Muscle layer of colon (tissue), 2 donors: ENCODE measurements around the gene SIDT1.

Experiments used
- H3K27ac ChIP-seq: one replicate; pipeline ENCODE4 v1.7.0; 2013; ENCODE audit warnings: low read depth, mild to moderate bottlenecking, low read length, moderate library complexity
- H3K27me3 ChIP-seq, 2 donors: one replicate each; pipeline ENCODE4 v1.7.0; 2013; ENCODE audit warnings: low read length in 2 of 2, mild to moderate bottlenecking in 2 of 2; ENCODE audit not compliant: insufficient read depth in 2 of 2, control insufficient read depth in 1 of 2
- H3K36me3 ChIP-seq: one replicate; pipeline ENCODE4 v1.7.0; 2013; ENCODE audit warnings: mild to moderate bottlenecking, low read length; ENCODE audit not compliant: insufficient read depth
- H3K4me1 ChIP-seq: one replicate; pipeline ENCODE4 v1.7.0; 2013; ENCODE audit warnings: mild to moderate bottlenecking, low read length; ENCODE audit not compliant: insufficient read depth
- H3K4me3 ChIP-seq, 2 donors: one replicate each; pipeline ENCODE4 v1.7.0; 2013; ENCODE audit warnings: low read length in 2 of 2, low read depth in 1 of 2, mild to moderate bottlenecking in 1 of 2, moderate library complexity in 1 of 2
- H3K9ac ChIP-seq: one replicate; pipeline ENCODE4 v1.7.0; 2013; ENCODE audit warnings: low read length
- H3K9me3 ChIP-seq: one replicate; pipeline ENCODE4 v1.7.0; 2013; ENCODE audit warnings: mild to moderate bottlenecking, low read length
- donor health status: abdominal sarcoma.
- donor health status: Adenocarcinoma of cecum.

Gene SIDT1

GRCh38 chr3:113548501-113548900, 16.1 kb downstream of the SIDT1 start:
- Histone ChIP-seq H3K27ac (no peak overlapping the region), H3K27me3 (no peaks in the 10 kb centered on the region), H3K4me1 (no peaks in the 10 kb centered on the region), H3K9ac (no peak overlapping the region), H3K9me3 (no peaks in the 10 kb centered on the region), H3K36me3 (no peaks in the 10 kb centered on the region), H3K4me3 (no peak overlapping the region)

- Histone ChIP-seq H3K36me3 (no peaks in the 10 kb centered on the region), H3K9ac (no peak overlapping the region), H3K9me3 (no peaks in the 10 kb centered on the region), H3K4me1 (no peaks in the 10 kb centered on the region), H3K27me3 (no peaks in the 10 kb centered on the region), H3K4me3 (no peak overlapping the region), H3K27ac (no peak overlapping the region)
These were observed 19.5 kb downstream of the SIDT1 start for GRCh38 chr3:113551820-113552219.

GRCh38 chr3:113552851-113553250, 20.5 kb downstream of the SIDT1 start:
- no peaks in the 10 kb centered on the region for H3K4me1 ChIP-seq
- no peak overlapping the region for H3K9ac ChIP-seq
- no peaks in the 10 kb centered on the region for H3K36me3 ChIP-seq
- H3K27me3 ChIP-seq: no peaks in the 10 kb centered on the region
- no peak overlapping the region for H3K4me3 ChIP-seq
- no peak overlapping the region for H3K27ac ChIP-seq
- no peaks in the 10 kb centered on the region for H3K9me3 ChIP-seq

GRCh38 chr3:113555138-113555537, 22.8 kb downstream of the SIDT1 start:
- Histone ChIP-seq H3K4me1 (no peaks in the 10 kb centered on the region), H3K27me3 (no peaks in the 10 kb centered on the region), H3K9ac (no peak overlapping the region), H3K9me3 (no peaks in the 10 kb centered on the region), H3K27ac (no peak overlapping the region), H3K36me3 (no peaks in the 10 kb centered on the region), H3K4me3 (no peak overlapping the region)

GRCh38 chr3:113556316-113556945, 24.1 kb downstream of the SIDT1 start:
- Histone ChIP-seq H3K27ac (no peak overlapping the region), H3K36me3 (no peaks in the 10 kb centered on the region), H3K9me3 (no peaks in the 10 kb centered on the region), H3K4me3 (no peak overlapping the region), H3K4me1 (no peaks in the 10 kb centered on the region), H3K9ac (no peak overlapping the region), H3K27me3 (no peaks in the 10 kb centered on the region)

- Histone ChIP-seq H3K9ac (no peak overlapping the region), H3K4me3 (no peak overlapping the region), H3K36me3 (no peaks in the 10 kb centered on the region), H3K27ac (no peak overlapping the region), H3K9me3 (no peaks in the 10 kb centered on the region), H3K27me3 (no peaks in the 10 kb centered on the region), H3K4me1 (no peaks in the 10 kb centered on the region)
These were observed 24.6 kb downstream of the SIDT1 start for GRCh38 chr3:113556946-113557335.

- H3K9me3 ChIP-seq: no peaks in the 10 kb centered on the region
- no peaks in the 10 kb centered on the region for H3K4me1 ChIP-seq
- H3K27ac ChIP-seq: no peak overlapping the region
- no peaks in the 10 kb centered on the region for H3K27me3 ChIP-seq
- H3K36me3 ChIP-seq: no peaks in the 10 kb centered on the region
- H3K4me3 ChIP-seq: no peak overlapping the region
- no peak overlapping the region for H3K9ac ChIP-seq
These were observed 25.0 kb downstream of the SIDT1 start for GRCh38 chr3:113557374-113557773.

- Histone ChIP-seq H3K4me1 (no peaks in the 10 kb centered on the region), H3K9me3 (no peaks in the 10 kb centered on the region), H3K9ac (no peak overlapping the region), H3K27me3 (no peaks in the 10 kb centered on the region), H3K27ac (no peak overlapping the region), H3K36me3 (no peaks in the 10 kb centered on the region), H3K4me3 (no peak overlapping the region)
These were observed 26.7 kb downstream of the SIDT1 start for GRCh38 chr3:113559009-113559408.

- H3K27ac ChIP-seq: no peak overlapping the region
- no peaks in the 10 kb centered on the region for H3K4me1 ChIP-seq
- H3K9me3 ChIP-seq: no peaks in the 10 kb centered on the region
- H3K4me3 ChIP-seq: no peak overlapping the region
- no peak overlapping the region for H3K9ac ChIP-seq
- no peaks in the 10 kb centered on the region for H3K36me3 ChIP-seq
- no peaks in the 10 kb centered on the region for H3K27me3 ChIP-seq
These were observed 27.9 kb downstream of the SIDT1 start for GRCh38 chr3:113560271-113560670.

GRCh38 chr3:113560831-113561623, 28.7 kb downstream of the SIDT1 start:
- no peaks in the 10 kb centered on the region for H3K27me3 ChIP-seq
- no peak overlapping the region for H3K9ac ChIP-seq
- H3K4me1 ChIP-seq: no peaks in the 10 kb centered on the region
- H3K4me3 ChIP-seq: no peak overlapping the region
- no peaks in the 10 kb centered on the region for H3K9me3 ChIP-seq
- H3K36me3 ChIP-seq: no peaks in the 10 kb centered on the region
- H3K27ac ChIP-seq: no peak overlapping the region

GRCh38 chr3:113565555-113565954, 33.2 kb downstream of the SIDT1 start:
- Histone ChIP-seq H3K9me3 (no peaks in the 10 kb centered on the region), H3K36me3 (no peaks in the 10 kb centered on the region), H3K27ac (no peak overlapping the region), H3K9ac (no peak overlapping the region), H3K4me1 (no peaks in the 10 kb centered on the region), H3K27me3 (no peaks in the 10 kb centered on the region), H3K4me3 (no peak overlapping the region)

- no peak overlapping the region for H3K4me3 ChIP-seq
- H3K9me3 ChIP-seq: no peaks in the 10 kb centered on the region
- H3K27me3 ChIP-seq: no peaks in the 10 kb centered on the region
- no peaks in the 10 kb centered on the region for H3K36me3 ChIP-seq
- H3K27ac ChIP-seq: no peak overlapping the region
- H3K4me1 ChIP-seq: no peaks in the 10 kb centered on the region
- no peak overlapping the region for H3K9ac ChIP-seq
These were observed 37.8 kb downstream of the SIDT1 start for GRCh38 chr3:113570158-113570557.
